BJ (cell line): ENCODE data around the gene TTC28. TPM values are rescaled to one million over a fixed set of nuclear protein-coding genes. Genes with fewer than 3 reads are reported as not detected.

Experiments
- CTCF ChIA-PET: fragments of 350-600 bp; formaldehyde crosslinking; extraction: SDS; loops from one replicate; lab custom pipeline; 2021; ENCODE audit warnings: antibody characterized with exemption, inconsistent platforms; lab: Yijun Ruan, JAX
- POLR2A ChIA-PET: fragments of 300-600 bp; sonication (Branson Sonifier 250); formaldehyde crosslinking; extraction: SDS; loops from one replicate; lab custom pipeline; 2021; ENCODE audit warnings: antibody characterized with exemption; lab: Charles Lee
- DNase-seq: peaks from one replicate; pipeline ENCODE4 v3.0.0-alpha.2; 2011; ENCODE audit warnings: low read depth
- H3K27me3 ChIP-seq: 2 replicates; pipeline ENCODE4 v1.6.0; 2011; ENCODE audit warnings: low read length; ENCODE audit not compliant: control insufficient read depth, insufficient read depth
- H3K36me3 ChIP-seq: 2 replicates; pipeline ENCODE4 v1.5.1; 2011; ENCODE audit warnings: low read length; ENCODE audit not compliant: control insufficient read depth, insufficient read depth
- H3K4me3 ChIP-seq: 2 replicates; pipeline ENCODE4 v1.5.1; 2011; ENCODE audit warnings: low read depth, mild to moderate bottlenecking, control low read depth, low read length
- CTCF ChIP-seq: IDR thresholded peaks from 2 replicates; pipeline ENCODE4 v1.5.1; 2011; ENCODE audit warnings: low read depth, mild to moderate bottlenecking, control low read depth, inconsistent platforms, low read length, moderate library complexity; ENCODE audit not compliant: insufficient read depth
- polyA plus RNA-seq: library from polyadenylated mRNA; depleted of rRNA; stranded (reverse); fragments of >200 nt; gene quantifications from 2 replicates; pipeline ENCODE4 v1.2.3, GENCODE V29; 2011

Gene TTC28
- polyA plus RNA-seq, 1 experiment: 8.7 TPM

- Histone ChIP-seq H3K36me3 (peaks cover 9% of the 10 kb centered on the region), H3K27me3 (no peaks in the 10 kb centered on the region), H3K4me3 (no peak overlapping the region)
- no peak for DNase-seq
- TF ChIP-seq CTCF: no peak
- ChIA-PET CTCF (interaction anchor here (1.2 to 5.1 kb wide), 4 partner anchors 11 to 798 kb away, joined by 3 to 32 read pairs (median 6); no protein-coding TSS in a partner anchor), POLR2A (no interaction called here)
Measured at GRCh38 chr22:28031383-28031922, 648.2 kb downstream of the TTC28 start.

GRCh38 chr22:28030473-28030872 is 649.2 kb downstream of the TTC28 start:
- ChIA-PET POLR2A (no interaction called here), CTCF (interaction anchor here (1.2 to 5.1 kb wide), 3 partner anchors 10 to 570 kb away, joined by 3 to 32 read pairs (median 8); no protein-coding TSS in a partner anchor)
- Histone ChIP-seq H3K4me3 (no peak overlapping the region), H3K27me3 (no peaks in the 10 kb centered on the region), H3K36me3 (peaks cover 9% of the 10 kb centered on the region)
- no peak for TF ChIP-seq CTCF
- DNase-seq: no peak

GRCh38 chr22:28029956-28030355 is 649.7 kb downstream of the TTC28 start:
- CTCF ChIA-PET: interaction anchor here (1.2 to 3.4 kb wide), 3 partner anchors 10 to 571 kb away, joined by 3 to 18 read pairs (median 8); no protein-coding TSS in a partner anchor
- POLR2A ChIA-PET: no interaction called here
- no peak for DNase-seq

GRCh38 chr22:28029201-28029948 is 650.3 kb downstream of the TTC28 start:
- ChIA-PET POLR2A (no interaction called here), CTCF (interaction anchor here (2.7 to 3.4 kb wide), 2 partner anchors 9 to 22 kb away, joined by 8 to 18 read pairs; no protein-coding TSS in a partner anchor)
- no peaks in the 10 kb centered on the region for H3K27me3 ChIP-seq
- no peak for TF ChIP-seq CTCF
- no peak for DNase-seq
- no peak overlapping the region for H3K4me3 ChIP-seq
- peaks cover 9% of the 10 kb centered on the region for H3K36me3 ChIP-seq

More at GRCh38 chr22:28029956-28030355, 649.7 kb downstream of the TTC28 start:
- no peaks in the 10 kb centered on the region for H3K27me3 ChIP-seq
- peaks cover 9% of the 10 kb centered on the region for H3K36me3 ChIP-seq
- TF ChIP-seq CTCF: no peak
- H3K4me3 ChIP-seq: no peak overlapping the region
